OCI-LY3 (cell line): Measurements from ENCODE around the gene JMJD8.

Experiments
- H2AFZ ChIP-seq: fragments of 200-600, 300-600 bp; shearing (Covaris generic); 2 replicates; pipeline ENCODE4 v1.6.0; 2014; ENCODE audit warnings: antibody characterized with exemption, low read depth, low read length
- H3K27ac ChIP-seq: fragments of 200-600, 300-600 bp; sonication (generic); 2 replicates; pipeline ENCODE4 v1.5.1; 2014; ENCODE audit warnings: mild to moderate bottlenecking, low read length, moderate library complexity, mixed read lengths
- H3K27me3 ChIP-seq: fragments of 200-600, 300-600 bp; sonication (generic); 2 replicates; pipeline ENCODE4 v1.6.1; 2014; ENCODE audit warnings: low read depth, low read length, mixed read lengths
- H3K36me3 ChIP-seq: fragments of 200-600, 300-600 bp; sonication (generic); replicated peaks from 2 replicates; pipeline ENCODE3; 2014; ENCODE audit warnings: low read depth, low read length, mixed read lengths
- H3K4me1 ChIP-seq: fragments of 300-600, 200-600 bp; sonication (generic); 2 replicates; pipeline ENCODE4 v1.6.1; 2014; ENCODE audit warnings: low read length, mixed read lengths
- H3K4me2 ChIP-seq: fragments of 200-600, 300-600 bp; sonication (generic); 2 replicates; pipeline ENCODE4 v1.6.1; 2014; ENCODE audit warnings: low read length, mixed read lengths
- H3K4me3 ChIP-seq: fragments of 300-600, 200-600 bp; sonication (generic); 2 replicates; pipeline ENCODE4 v1.5.1; 2014; ENCODE audit warnings: antibody characterized with exemption, mild to moderate bottlenecking, low read length, moderate library complexity
- H3K79me2 ChIP-seq: fragments of 300-600, 200-600 bp; shearing (Covaris generic); 2 replicates; pipeline ENCODE4 v1.6.1; 2014; ENCODE audit warnings: mild to moderate bottlenecking, low read length, mixed read lengths
- H3K9ac ChIP-seq: fragments of 300-600, 200-600 bp; shearing (Covaris generic); 2 replicates; pipeline ENCODE4 v1.6.0; 2014; ENCODE audit warnings: mild to moderate bottlenecking, low read length, moderate library complexity
- H3K9me3 ChIP-seq: fragments of 200-600, 300-600 bp; shearing (Covaris generic); 2 replicates; pipeline ENCODE4 v1.6.1; 2014; ENCODE audit warnings: low read length, mixed read lengths; ENCODE audit not compliant: insufficient read depth
- H4K20me1 ChIP-seq: fragments of 200-600, 300-600 bp; sonication (generic); 2 replicates; pipeline ENCODE4 v1.6.1; 2016; ENCODE audit warnings: low read length, mixed read lengths; ENCODE audit not compliant: insufficient read depth
- EZH2phosphoT487 ChIP-seq: fragments of 200-600 bp; shearing (Covaris generic); IDR thresholded peaks from 2 replicates; pipeline ENCODE4 v1.6.1; 2018; ENCODE audit warnings: antibody characterized with exemption, mixed run types, low read depth
- TF ChIP-seq, protein P1 (sequence below): fragments of 200-600, 300-600 bp; sonication (generic); IDR thresholded peaks from 2 replicates; pipeline ENCODE4 v1.5.1; 2014; ENCODE audit warnings: antibody characterized with exemption, low read length, low read depth

Gene JMJD8

GRCh38 chr16:638836-639235 is 45.3 kb downstream of the JMJD8 start:
- Histone ChIP-seq H3K9ac (no peak overlapping the region), H2AFZ (no peak overlapping the region), H4K20me1 (peaks cover 10% of the 10 kb centered on the region; the same call in 1 of the 2 replicates), H3K4me1 (peaks cover 26% of the 10 kb centered on the region), H3K27ac (no peak overlapping the region), H3K4me3 (no peak overlapping the region), H3K9me3 (no peaks in the 10 kb centered on the region), H3K4me2 (no peak overlapping the region), H3K79me2 (peaks cover 38% of the 10 kb centered on the region), H3K36me3 (peaks cover 13% of the 10 kb centered on the region), H3K27me3 (no peaks in the 10 kb centered on the region)
- no peak for TF ChIP-seq EZH2phosphoT487

DNA sequence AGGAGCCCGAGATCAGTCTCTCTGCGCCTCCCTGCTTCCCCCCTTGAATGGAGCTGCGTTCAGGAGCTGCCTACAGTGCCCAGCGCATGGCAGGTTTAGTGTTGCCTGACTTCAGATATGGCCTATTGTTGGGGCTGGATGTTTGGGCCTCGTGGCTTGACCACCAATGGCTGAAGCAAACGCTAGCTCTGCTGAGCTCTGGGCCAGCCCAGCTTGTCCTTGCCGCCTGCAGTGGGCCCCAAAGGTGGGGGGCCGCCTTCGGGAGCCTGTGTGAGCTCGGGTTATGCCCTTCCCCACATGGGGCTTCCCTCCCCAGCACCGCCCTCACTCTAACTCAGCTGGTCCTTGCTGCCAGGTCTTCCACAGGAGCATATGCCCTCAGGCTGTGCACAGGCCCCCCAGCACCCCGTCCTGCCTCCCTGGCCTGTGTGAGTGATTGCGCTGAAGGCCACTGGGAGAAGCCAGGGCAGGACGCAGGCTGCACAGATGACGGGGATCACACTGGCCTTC is 46.0 kb downstream of the JMJD8 start:
- Histone ChIP-seq H3K27me3 (no peaks in the 10 kb centered on the region), H3K36me3 (peaks cover 14% of the 10 kb centered on the region), H3K9ac (no peak overlapping the region), H3K4me1 (peaks cover 23% of the 10 kb centered on the region), H4K20me1 (peaks cover 10% of the 10 kb centered on the region; the same call in 1 of the 2 replicates), H3K9me3 (no peaks in the 10 kb centered on the region), H3K4me3 (no peak overlapping the region), H3K79me2 (peaks cover 30% of the 10 kb centered on the region), H2AFZ (no peak overlapping the region), H3K4me2 (no peak overlapping the region), H3K27ac (no peak overlapping the region)
- no peak for TF ChIP-seq EZH2phosphoT487
- TF ChIP-seq, protein P1, sequence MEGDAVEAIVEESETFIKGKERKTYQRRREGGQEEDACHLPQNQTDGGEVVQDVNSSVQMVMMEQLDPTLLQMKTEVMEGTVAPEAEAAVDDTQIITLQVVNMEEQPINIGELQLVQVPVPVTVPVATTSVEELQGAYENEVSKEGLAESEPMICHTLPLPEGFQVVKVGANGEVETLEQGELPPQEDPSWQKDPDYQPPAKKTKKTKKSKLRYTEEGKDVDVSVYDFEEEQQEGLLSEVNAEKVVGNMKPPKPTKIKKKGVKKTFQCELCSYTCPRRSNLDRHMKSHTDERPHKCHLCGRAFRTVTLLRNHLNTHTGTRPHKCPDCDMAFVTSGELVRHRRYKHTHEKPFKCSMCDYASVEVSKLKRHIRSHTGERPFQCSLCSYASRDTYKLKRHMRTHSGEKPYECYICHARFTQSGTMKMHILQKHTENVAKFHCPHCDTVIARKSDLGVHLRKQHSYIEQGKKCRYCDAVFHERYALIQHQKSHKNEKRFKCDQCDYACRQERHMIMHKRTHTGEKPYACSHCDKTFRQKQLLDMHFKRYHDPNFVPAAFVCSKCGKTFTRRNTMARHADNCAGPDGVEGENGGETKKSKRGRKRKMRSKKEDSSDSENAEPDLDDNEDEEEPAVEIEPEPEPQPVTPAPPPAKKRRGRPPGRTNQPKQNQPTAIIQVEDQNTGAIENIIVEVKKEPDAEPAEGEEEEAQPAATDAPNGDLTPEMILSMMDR, result no peak

DNA sequence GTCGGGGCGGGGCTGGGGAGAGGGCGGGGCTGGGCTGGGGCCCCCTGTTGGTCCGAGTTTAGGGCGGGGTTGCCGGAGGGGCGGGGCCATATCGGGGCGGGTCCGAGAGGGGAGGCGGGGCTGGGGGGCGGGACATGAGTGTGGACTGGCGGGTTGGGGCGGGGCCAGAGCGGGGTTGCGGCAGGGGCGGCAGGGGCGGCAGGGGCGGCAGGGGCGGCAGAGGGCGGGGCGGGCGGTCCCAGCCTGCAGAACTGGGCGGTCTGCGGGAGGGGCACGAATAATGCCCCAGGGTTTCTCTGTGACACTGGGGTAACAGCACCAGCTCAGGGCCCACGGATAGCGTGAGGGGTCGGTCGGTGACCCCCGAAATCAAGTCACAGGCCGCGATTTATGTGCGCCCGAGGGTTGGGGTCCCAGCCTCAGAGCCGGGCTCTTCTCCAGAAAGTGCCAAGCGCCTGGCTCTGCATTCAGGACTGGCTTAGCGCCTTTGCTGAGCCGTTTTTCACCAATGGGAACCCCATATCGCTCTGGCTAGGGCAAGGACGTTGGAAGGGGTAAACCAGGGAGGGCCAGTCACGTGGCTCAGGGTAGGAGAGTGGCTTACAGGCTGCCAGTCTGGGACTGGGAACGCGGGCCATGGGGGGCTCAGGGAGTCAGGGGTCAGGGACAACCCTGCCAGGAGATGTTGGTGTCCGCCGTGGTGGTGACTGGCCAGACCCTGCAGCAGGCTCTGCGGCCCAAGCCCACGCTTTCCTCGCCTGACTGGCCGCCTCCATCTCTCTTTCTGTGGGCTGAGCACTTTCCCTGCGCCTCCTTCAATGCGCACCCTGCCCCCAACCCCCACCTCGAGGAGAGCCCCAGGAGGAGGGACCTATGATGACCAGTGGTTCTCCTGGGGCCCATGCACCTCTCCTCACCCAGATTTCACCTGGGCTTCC is 46.8 kb downstream of the JMJD8 start:
- H3K27me3 ChIP-seq, result no peaks in the 10 kb centered on the region
- H3K36me3 ChIP-seq, result peaks cover 12% of the 10 kb centered on the region
- peaks cover 10% of the 10 kb centered on the region; the same call in 1 of the 2 replicates for H4K20me1 ChIP-seq
- H3K27ac ChIP-seq, result peak overlapping the region; percentile 89; the same call in 1 of the 2 replicates
- peaks cover 20% of the 10 kb centered on the region for H3K4me1 ChIP-seq
- TF ChIP-seq, protein P1, result no peak
- no peak for TF ChIP-seq EZH2phosphoT487
- peaks cover 23% of the 10 kb centered on the region for H3K79me2 ChIP-seq
- peak overlapping the region; percentile 91 for H3K4me2 ChIP-seq
- peak overlapping the region; percentile 92 for H3K4me3 ChIP-seq
- no peaks in the 10 kb centered on the region for H3K9me3 ChIP-seq
- H3K9ac ChIP-seq, result peak overlapping the region; percentile 92
- H2AFZ ChIP-seq, result no peak overlapping the region

GRCh38 chr16:636206-637080 is 47.7 kb downstream of the JMJD8 start, which contains the start of gene METTL26:
Gene METTL26, minus strand, starts transcription at chr16:636305. Its CDS starts 15 bp downstream, at chr16:636290.
- Histone ChIP-seq H3K4me1 (peaks cover 20% of the 10 kb centered on the region), H3K4me3 (peak within 1 kb of the TSS; percentile 92)

More at GRCh38 chr16:636206-637080, 47.7 kb downstream of the JMJD8 start, which contains the start of gene METTL26:
- Histone ChIP-seq H3K79me2 (peaks cover 16% of the 10 kb centered on the region), H2AFZ (peak within 1 kb of the TSS; percentile 42; the same call in 1 of the 2 replicates), H4K20me1 (peaks cover 10% of the 10 kb centered on the region; the same call in 1 of the 2 replicates), H3K9ac (peak within 1 kb of the TSS; percentile 92), H3K36me3 (peaks cover 12% of the 10 kb centered on the region), H3K9me3 (no peaks in the 10 kb centered on the region), H3K27me3 (no peaks in the 10 kb centered on the region), H3K27ac (peak within 1 kb of the TSS; percentile 89), H3K4me2 (peak within 1 kb of the TSS; percentile 91)
- TF ChIP-seq, protein P1, result no peak
- TF ChIP-seq EZH2phosphoT487, result no peak
